Endometrial microvascular endothelial cells (primary cell): ENCODE data around the gene LTB. TPM values are rescaled to one million over a fixed set of nuclear protein-coding genes. Genes with fewer than 3 reads are reported as not detected.

ENCODE experiments used
- in situ Hi-C: cut with HindIII; loops from 2 replicates; pipeline ENCODE4 v1.10.0; 2017; ENCODE audit warnings: low sequenced_read_pairs, low pct_unique_long_range_greater_than_20kb; ENCODE audit errors: inconsistent ontology term
- total RNA-seq: library from RNA; depleted of rRNA; stranded (reverse); fragments of >200 nt; gene quantifications from one replicate; pipeline ENCODE4 v1.2.3, GENCODE V29; 2015; ENCODE audit errors: inconsistent ontology term

LTB gene
- total RNA-seq, 1 donor from 2014 or later, result not detected

DNA sequence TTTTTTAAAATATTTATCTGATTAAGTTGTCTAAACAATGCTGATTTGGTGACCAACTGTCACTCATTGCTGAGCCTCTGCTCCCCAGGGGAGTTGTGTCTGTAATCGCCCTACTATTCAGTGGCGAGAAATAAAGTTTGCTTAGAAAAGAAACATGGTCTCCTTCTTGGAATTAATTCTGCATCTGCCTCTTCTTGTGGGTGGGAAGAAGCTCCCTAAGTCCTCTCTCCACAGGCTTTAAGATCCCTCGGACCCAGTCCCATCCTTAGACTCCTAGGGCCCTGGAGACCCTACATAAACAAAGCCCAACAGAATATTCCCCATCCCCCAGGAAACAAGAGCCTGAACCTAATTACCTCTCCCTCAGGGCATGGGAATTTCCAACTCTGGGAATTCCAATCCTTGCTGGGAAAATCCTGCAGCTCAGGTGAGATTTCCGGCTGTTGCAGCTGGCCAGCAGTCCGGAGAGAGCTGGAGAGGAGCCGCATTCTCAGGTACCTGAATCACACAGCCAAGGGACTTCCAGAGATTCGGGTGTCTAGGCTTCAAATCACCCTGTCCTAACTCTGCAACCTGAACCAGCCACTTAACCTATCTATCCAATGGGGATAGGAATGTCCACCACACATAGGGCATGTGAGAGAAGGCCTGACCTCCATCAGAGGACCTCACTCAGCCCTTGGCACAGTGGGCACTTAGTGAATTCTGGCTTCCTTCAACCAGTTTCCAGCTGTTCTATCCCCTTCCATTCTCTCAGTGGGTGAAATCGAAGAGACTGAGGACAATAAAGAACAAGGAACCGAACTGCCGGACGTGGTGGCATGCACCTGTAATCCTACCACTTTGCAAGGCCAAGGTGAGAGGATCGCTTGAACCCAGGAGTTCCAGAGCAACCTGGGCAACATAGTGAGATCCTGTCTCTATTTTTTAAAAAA, 3.8 kb downstream of the LTB start:
- in situ Hi-C loops, result no loop called here

DNA sequence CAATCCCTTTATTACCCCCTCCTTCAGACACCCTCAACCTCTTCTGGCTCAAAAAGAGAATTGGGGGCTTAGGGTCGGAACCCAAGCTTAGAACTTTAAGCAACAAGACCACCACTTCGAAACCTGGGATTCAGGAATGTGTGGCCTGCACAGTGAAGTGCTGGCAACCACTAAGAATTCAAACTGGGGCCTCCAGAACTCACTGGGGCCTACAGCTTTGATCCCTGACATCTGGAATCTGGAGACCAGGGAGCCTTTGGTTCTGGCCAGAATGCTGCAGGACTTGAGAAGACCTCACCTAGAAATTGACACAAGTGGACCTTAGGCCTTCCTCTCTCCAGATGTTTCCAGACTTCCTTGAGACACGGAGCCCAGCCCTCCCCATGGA, 4.7 kb downstream of the LTB start:
- in situ Hi-C loops, result no loop called here

DNA sequence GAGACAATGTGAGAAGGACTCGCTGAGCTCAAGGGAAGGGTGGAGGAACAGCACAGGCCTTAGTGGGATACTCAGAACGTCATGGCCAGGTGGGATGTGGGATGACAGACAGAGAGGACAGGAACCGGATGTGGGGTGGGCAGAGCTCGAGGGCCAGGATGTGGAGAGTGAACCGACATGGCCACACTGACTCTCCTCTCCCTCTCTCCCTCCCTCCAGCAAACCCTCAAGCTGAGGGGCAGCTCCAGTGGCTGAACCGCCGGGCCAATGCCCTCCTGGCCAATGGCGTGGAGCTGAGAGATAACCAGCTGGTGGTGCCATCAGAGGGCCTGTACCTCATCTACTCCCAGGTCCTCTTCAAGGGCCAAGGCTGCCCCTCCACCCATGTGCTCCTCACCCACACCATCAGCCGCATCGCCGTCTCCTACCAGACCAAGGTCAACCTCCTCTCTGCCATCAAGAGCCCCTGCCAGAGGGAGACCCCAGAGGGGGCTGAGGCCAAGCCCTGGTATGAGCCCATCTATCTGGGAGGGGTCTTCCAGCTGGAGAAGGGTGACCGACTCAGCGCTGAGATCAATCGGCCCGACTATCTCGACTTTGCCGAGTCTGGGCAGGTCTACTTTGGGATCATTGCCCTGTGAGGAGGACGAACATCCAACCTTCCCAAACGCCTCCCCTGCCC, 5.2 kb downstream of the LTB start:
- in situ Hi-C loops, result no loop called here

DNA sequence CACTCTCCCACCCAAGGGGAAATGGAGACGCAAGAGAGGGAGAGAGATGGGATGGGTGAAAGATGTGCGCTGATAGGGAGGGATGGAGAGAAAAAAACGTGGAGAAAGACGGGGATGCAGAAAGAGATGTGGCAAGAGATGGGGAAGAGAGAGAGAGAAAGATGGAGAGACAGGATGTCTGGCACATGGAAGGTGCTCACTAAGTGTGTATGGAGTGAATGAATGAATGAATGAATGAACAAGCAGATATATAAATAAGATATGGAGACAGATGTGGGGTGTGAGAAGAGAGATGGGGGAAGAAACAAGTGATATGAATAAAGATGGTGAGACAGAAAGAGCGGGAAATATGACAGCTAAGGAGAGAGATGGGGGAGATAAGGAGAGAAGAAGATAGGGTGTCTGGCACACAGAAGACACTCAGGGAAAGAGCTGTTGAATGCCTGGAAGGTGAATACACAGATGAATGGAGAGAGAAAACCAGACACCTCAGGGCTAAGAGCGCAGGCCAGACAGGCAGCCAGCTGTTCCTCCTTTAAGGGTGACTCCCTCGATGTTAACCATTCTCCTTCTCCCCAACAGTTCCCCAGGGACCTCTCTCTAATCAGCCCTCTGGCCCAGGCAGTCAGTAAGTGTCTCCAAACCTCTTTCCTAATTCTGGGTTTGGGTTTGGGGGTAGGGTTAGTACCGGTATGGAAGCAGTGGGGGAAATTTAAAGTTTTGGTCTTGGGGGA, 6.1 kb downstream of the LTB start:
- in situ Hi-C loops, result no loop called here

DNA sequence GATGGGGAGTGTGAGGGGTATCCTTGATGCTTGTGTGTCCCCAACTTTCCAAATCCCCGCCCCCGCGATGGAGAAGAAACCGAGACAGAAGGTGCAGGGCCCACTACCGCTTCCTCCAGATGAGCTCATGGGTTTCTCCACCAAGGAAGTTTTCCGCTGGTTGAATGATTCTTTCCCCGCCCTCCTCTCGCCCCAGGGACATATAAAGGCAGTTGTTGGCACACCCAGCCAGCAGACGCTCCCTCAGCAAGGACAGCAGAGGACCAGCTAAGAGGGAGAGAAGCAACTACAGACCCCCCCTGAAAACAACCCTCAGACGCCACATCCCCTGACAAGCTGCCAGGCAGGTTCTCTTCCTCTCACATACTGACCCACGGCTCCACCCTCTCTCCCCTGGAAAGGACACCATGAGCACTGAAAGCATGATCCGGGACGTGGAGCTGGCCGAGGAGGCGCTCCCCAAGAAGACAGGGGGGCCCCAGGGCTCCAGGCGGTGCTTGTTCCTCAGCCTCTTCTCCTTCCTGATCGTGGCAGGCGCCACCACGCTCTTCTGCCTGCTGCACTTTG, 6.8 kb downstream of the LTB start, which contains the start of gene TNF:
Gene TNF, plus strand, starts transcription at position 231 of the 567 bp plus-strand sequence. Its CDS starts 177 bp downstream, at position 408.
- in situ Hi-C loops, result no loop called here

DNA sequence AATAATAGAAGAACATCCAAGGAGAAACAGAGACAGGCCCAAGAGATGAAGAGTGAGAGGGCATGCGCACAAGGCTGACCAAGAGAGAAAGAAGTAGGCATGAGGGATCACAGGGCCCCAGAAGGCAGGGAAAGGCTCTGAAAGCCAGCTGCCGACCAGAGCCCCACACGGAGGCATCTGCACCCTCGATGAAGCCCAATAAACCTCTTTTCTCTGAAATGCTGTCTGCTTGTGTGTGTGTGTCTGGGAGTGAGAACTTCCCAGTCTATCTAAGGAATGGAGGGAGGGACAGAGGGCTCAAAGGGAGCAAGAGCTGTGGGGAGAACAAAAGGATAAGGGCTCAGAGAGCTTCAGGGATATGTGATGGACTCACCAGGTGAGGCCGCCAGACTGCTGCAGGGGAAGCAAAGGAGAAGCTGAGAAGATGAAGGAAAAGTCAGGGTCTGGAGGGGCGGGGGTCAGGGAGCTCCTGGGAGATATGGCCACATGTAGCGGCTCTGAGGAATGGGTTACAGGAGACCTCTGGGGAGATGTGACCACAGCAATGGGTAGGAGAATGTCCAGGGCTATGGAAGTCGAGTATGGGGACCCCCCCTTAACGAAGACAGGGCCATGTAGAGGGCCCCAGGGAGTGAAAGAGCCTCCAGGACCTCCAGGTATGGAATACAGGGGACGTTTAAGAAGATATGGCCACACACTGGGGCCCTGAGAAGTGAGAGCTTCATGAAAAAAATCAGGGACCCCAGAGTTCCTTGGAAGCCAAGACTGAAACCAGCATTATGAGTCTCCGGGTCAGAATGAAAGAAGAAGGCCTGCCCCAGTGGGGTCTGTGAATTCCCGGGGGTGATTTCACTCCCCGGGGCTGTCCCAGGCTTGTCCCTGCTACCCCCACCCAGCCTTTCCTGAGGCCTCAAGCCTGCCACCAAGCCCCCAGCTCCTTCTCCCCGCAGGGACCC, 7.8 kb downstream of the LTB start:
- in situ Hi-C loops, result no loop called here

DNA sequence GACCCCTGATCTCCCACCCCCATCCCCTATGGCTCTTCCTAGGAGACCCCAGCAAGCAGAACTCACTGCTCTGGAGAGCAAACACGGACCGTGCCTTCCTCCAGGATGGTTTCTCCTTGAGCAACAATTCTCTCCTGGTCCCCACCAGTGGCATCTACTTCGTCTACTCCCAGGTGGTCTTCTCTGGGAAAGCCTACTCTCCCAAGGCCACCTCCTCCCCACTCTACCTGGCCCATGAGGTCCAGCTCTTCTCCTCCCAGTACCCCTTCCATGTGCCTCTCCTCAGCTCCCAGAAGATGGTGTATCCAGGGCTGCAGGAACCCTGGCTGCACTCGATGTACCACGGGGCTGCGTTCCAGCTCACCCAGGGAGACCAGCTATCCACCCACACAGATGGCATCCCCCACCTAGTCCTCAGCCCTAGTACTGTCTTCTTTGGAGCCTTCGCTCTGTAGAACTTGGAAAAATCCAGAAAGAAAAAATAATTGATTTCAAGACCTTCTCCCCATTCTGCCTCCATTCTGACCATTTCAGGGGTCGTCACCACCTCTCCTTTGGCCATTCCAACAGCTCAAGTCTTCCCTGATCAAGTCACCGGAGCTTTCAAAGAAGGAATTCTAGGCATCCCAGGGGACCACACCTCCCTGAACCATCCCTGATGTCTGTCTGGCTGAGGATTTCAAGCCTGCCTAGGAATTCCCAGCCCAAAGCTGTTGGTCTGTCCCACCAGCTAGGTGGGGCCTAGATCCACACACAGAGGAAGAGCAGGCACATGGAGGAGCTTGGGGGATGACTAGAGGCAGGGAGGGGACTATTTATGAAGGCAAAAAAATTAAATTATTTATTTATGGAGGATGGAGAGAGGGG, 8.8 kb downstream of the LTB start:
- in situ Hi-C loops, result no loop called here

DNA sequence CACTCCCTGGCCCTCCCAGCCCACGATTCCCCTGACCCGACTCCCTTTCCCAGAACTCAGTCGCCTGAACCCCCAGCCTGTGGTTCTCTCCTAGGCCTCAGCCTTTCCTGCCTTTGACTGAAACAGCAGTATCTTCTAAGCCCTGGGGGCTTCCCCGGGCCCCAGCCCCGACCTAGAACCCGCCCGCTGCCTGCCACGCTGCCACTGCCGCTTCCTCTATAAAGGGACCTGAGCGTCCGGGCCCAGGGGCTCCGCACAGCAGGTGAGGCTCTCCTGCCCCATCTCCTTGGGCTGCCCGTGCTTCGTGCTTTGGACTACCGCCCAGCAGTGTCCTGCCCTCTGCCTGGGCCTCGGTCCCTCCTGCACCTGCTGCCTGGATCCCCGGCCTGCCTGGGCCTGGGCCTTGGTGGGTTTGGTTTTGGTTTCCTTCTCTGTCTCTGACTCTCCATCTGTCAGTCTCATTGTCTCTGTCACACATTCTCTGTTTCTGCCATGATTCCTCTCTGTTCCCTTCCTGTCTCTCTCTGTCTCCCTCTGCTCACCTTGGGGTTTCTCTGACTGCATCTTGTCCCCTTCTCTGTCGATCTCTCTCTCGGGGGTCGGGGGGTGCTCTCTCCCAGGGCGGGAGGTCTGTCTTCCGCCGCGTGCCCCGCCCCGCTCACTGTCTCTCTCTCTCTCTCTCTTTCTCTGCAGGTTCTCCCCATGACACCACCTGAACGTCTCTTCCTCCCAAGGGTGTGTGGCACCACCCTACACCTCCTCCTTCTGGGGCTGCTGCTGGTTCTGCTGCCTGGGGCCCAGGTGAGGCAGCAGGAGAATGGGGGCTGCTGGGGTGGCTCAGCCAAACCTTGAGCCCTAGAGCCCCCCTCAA, 9.9 kb downstream of the LTB start, which contains the start of gene LTA:
Gene LTA, plus strand, starts transcription at position 249 of the 871 bp plus-strand sequence. Its CDS starts 454 bp downstream, at position 703.
- in situ Hi-C loops, result no loop called here

DNA sequence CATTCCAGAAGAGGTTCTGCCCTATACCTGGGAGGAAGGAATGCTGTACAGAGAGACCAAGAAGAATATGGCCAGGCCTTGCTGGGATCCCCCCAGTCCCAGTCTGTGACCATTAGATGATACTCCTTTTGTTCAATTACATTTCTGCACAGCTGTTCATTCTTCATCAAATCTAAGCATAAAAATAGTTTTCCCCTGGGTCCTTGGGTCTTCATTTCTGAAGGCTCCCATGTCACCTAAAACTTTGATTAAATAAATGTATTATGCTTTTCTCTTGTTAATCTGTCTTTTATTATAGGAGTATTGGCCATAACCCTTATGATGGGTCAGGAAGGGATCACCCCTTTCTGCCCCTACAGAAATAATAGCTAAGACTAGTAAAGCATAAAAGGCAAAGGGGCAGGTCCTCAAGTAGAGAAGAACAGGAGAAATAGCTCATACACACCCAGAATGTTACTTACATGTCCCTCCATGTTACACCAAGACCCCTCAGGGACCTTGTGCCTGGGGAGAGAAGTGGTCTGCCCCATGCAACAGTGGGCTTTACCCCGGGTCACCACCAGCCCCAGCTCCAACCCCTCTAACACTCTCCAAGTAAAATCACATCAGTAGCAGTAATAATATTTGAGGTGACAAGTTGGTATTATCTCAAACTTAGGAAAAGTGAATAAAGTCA, 12.2 kb downstream of the LTB start:
- in situ Hi-C loops, result no loop called here

DNA sequence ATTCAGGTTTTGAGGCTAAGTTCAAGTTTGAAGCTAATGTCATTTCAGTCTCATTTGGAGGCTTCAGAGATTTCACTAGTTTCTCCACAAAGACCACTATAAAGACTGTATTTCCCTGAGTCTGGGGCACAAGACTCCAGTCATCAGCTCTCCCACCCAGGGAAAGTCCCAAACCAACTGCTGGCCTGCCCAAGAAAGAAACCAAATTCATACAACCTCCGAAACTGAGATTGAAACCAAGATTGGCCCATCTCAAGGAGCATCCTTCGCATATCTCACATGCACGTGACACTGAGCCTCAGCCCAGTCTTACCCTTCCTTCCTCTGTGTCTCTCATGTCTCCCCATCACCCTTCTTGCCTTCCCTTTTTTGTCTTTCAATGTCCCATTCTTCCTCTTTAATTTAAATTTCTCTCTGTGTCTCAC, 13.7 kb downstream of the LTB start:
- in situ Hi-C loops, result no loop called here

DNA sequence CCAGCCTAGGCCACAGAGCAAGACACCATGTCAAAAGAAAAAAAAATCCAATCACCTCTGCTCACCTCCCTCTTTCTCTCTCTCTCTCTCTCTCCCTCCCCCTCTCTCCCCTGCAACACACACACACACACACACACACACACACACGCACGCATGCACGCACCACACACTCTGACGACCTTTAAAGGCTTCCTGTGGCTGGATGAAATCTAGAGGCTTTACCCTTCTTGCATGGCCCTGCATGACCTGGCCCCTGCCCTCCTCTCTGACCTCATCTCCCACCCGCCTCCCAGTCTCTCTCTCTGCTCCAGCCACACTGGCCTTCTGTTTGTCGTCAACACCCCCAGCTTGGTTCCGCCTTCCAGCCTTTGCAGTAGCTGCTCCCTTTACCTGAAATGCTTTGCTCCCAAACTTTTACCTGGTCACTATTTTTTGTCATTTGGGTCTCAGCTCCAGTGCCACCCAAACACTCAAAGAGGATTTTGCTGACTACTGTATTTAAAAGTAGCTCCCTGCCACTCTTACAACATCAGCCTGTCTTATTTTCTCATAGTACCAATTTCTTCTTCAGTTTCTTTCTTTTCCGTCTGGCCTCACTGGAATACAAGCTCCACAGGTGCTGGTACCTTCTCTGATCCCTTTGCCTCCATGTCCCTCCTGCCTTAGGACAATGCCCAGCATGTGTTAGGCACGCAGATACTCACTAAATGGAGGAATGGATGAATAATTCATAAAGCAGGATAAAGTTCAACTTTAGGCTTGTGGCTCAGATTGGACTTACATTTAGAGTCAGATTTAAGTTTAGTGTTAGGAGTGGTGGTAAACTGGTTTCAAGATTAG, 14.5 kb downstream of the LTB start:
- in situ Hi-C loops, result no loop called here

DNA sequence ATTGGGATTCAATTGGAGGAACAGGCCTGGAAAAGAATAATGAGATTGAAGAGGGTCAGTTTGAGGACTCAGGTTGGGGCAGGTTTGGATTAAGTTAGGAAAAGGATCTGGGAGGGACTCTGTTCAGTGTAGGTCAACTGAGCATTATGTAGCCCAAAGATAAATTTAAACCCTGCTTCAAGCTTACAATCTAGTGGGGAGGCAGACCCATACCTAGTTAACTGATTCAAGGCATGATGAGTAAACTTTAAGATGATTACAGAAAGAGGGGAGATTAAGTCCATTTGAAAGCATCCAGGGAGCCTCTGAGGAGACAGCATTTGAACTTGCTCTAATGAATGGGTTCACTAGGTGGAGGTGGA, 21.5 kb downstream of the LTB start:
- in situ Hi-C loops, result no loop called here

DNA sequence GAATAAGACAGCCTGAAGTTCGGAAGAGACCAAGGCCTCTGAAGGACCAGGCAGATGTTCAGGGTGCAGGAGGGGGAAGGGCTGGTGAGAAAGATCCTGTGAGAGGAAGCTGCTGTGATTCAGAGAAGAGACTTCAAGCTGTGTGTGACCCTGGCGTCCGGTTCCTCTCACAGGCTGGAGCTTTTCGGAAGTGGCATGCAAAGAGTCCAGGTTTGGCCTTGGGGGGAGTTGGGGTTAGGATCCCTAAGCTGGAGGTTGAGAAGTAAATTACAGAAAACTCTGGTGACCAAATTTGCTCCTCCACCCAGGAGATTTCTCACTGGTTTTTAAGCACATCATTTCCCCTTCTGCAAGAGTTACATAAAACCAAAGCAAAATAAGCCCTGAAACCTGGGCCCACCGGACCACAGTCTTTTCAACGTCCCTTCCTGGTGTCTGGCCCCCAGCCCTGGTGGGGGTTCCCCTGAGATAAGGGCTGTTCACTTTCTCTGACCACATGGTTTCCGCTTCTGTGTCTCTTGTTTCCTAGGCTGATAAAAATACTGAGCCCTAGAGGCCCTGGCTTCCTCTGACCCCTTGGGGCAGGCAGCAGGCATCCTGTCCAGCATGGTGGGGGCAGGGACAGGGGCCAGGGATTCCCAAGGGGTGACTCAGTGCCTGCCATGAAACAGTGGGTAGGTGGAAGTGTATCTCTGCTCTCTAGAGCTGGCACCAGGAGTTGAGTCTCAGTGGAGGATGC, 22.1 kb downstream of the LTB start:
- in situ Hi-C loops, result no loop called here

DNA sequence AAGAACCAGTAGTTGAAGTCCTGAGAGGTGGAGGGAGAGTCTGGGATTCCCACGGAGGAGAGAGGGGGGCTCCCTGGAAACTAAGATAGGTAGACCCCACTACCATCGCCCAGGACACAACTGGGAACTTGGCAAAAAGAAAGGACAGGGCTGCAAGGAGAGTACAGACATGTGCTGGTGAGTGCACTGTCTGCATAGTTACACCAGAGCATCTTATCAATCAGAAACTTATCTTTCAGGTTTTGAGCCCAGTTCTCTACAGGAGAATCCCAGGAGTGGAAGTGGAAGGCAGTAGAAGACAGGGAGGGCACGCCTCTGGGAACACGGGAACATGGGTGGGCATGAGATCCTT, 22.6 kb downstream of the LTB start:
- in situ Hi-C loops, result no loop called here
